NCI-H524 (cell line): ENCODE results near the gene UPK2.
"Not testable (repeated sequence)": the region's sequence is repeated elsewhere in the genome, so short reads cannot be mapped to it uniquely, and the experiment has no call there.

ENCODE experiments used
- DNase-seq, 2 experiments: peaks; one replicate each; lab custom pipeline; 2025; lab: John Stamatoyannopoulos, UW

UPK2 gene

GRCh38 chr11:118988280-118988679, 32.2 kb downstream of the UPK2 start:
- no peak for DNase-seq

GRCh38 chr11:118991486-118992038, 35.5 kb downstream of the UPK2 start:
- not testable (repeated sequence) for DNase-seq

GRCh38 chr11:118996926-118997626, 41.0 kb downstream of the UPK2 start:
- DNase-seq = no peak

GRCh38 chr11:118997627-118998387, 41.7 kb downstream of the UPK2 start, which contains the start of gene CENATAC:
CENATAC (plus strand) TSS chr11:118998138; CDS start chr11:118998198, 60 bp downstream.
- DNase-seq = peak; percentile 82 to 90

GRCh38 chr11:118998388-118998717, 42.3 kb downstream of the UPK2 start:
- no peak for DNase-seq

- DNase-seq = no peak
Observed at GRCh38 chr11:118998822-118999221, 42.7 kb downstream of the UPK2 start.

GRCh38 chr11:119000906-119001305, 44.8 kb downstream of the UPK2 start:
- DNase-seq = no peak

- DNase-seq = no peak
Observed at GRCh38 chr11:119006656-119007055, 50.6 kb downstream of the UPK2 start.
